H9 (cell line): ENCODE data around the gene IL25. TPM values are rescaled to one million over a fixed set of nuclear protein-coding genes. Genes with fewer than 3 reads are reported as not detected.

Experiments used
- DNase-seq: peaks from one replicate; pipeline ENCODE4 v3.0.0-alpha.2; 2017
- H2AFZ ChIP-seq: one replicate; pipeline ENCODE4 v1.6.1; 2013; ENCODE audit warnings: mild to moderate bottlenecking, low read length, control low read depth, moderate library complexity
- H2AK5ac ChIP-seq: 2 replicates; pipeline ENCODE4 v1.6.1; 2013; ENCODE audit warnings: low read length, control low read depth, mixed read lengths; ENCODE audit not compliant: insufficient read length
- H2BK120ac ChIP-seq: one replicate; pipeline ENCODE4 v1.6.1; 2013; ENCODE audit warnings: low read depth, mild to moderate bottlenecking, low read length, control low read depth, inconsistent platforms; ENCODE audit not compliant: poor library complexity, severe bottlenecking
- H2BK12ac ChIP-seq: 2 replicates; pipeline ENCODE4 v1.6.1; 2013; ENCODE audit warnings: low read length, control low read depth, mixed read lengths, low read depth; ENCODE audit not compliant: insufficient read length
- H2BK15ac ChIP-seq: 2 replicates; pipeline ENCODE4 v1.6.1; 2013; ENCODE audit warnings: low read depth, low read length, control low read depth
- H2BK20ac ChIP-seq: one replicate; pipeline ENCODE4 v1.6.1; 2013; ENCODE audit warnings: low read depth, mild to moderate bottlenecking, low read length, control low read depth, inconsistent platforms; ENCODE audit not compliant: poor library complexity, severe bottlenecking
- H2BK5ac ChIP-seq: 2 replicates; pipeline ENCODE4 v1.6.1; 2013; ENCODE audit warnings: low read length, control low read depth, mixed read lengths; ENCODE audit not compliant: insufficient read length
- H3K14ac ChIP-seq: 2 replicates; pipeline ENCODE4 v1.6.1; 2013; ENCODE audit warnings: low read length, control low read depth; ENCODE audit not compliant: insufficient read depth
- H3K18ac ChIP-seq: 2 replicates; pipeline ENCODE4 v1.6.1; 2013; ENCODE audit warnings: low read depth, mild to moderate bottlenecking, mixed read lengths, low read length, control low read depth; ENCODE audit not compliant: insufficient read length
- H3K23ac ChIP-seq: 2 replicates; pipeline ENCODE4 v1.6.1; 2013; ENCODE audit warnings: low read length, control low read depth, mixed read lengths, low read depth; ENCODE audit not compliant: insufficient read length
- H3K23me2 ChIP-seq: 2 replicates; pipeline ENCODE4 v1.6.1; 2013; ENCODE audit warnings: low read depth, mild to moderate bottlenecking, mixed read lengths, low read length, control low read depth; ENCODE audit not compliant: insufficient read length, poor library complexity, severe bottlenecking
- H3K27ac ChIP-seq: 2 replicates; pipeline ENCODE4 v1.5.1; 2013; ENCODE audit warnings: low read length, control low read depth, mixed read lengths, low read depth; ENCODE audit not compliant: insufficient read length
- H3K27me3 ChIP-seq: 2 replicates; pipeline ENCODE4 v1.6.1; 2013; ENCODE audit warnings: low read length, control low read depth, inconsistent platforms; ENCODE audit not compliant: insufficient read depth
- H3K4ac ChIP-seq: 2 replicates; pipeline ENCODE4 v1.6.1; 2013; ENCODE audit warnings: low read depth, mild to moderate bottlenecking, control low read depth, inconsistent platforms, low read length, moderate library complexity
- H3K4me1 ChIP-seq: 2 replicates; pipeline ENCODE4 v1.6.1; 2013; ENCODE audit warnings: low read length, control low read depth, inconsistent platforms; ENCODE audit not compliant: insufficient read depth
- H3K4me2 ChIP-seq: 2 replicates; pipeline ENCODE4 v1.6.1; 2013; ENCODE audit warnings: low read length, control low read depth, mixed read lengths; ENCODE audit not compliant: insufficient read length, insufficient read depth
- H3K56ac ChIP-seq: 2 replicates; pipeline ENCODE4 v1.6.1; 2013; ENCODE audit warnings: low read depth, mild to moderate bottlenecking, mixed read lengths, low read length, control low read depth; ENCODE audit not compliant: insufficient read length
- H3K79me1 ChIP-seq: 2 replicates; pipeline ENCODE4 v1.6.1; 2013; ENCODE audit warnings: low read depth, mild to moderate bottlenecking, moderate library complexity, low read length, control low read depth, inconsistent platforms; ENCODE audit not compliant: insufficient read depth, poor library complexity, severe bottlenecking
- H3K79me2 ChIP-seq: 2 replicates; pipeline ENCODE4 v1.6.1; 2013; ENCODE audit warnings: low read length, control low read depth, inconsistent platforms; ENCODE audit not compliant: insufficient read depth
- H3K9ac ChIP-seq: 2 replicates; pipeline ENCODE4 v1.6.1; 2013; ENCODE audit warnings: low read length, control low read depth, mixed read lengths; ENCODE audit not compliant: insufficient read length; ENCODE audit errors: extremely low read depth
- H3K9me3 ChIP-seq: one replicate; pipeline ENCODE4 v1.6.1; 2013; ENCODE audit warnings: low read depth, low read length, inconsistent platforms; ENCODE audit not compliant: control insufficient read depth
- H3T11ph ChIP-seq: one replicate; pipeline ENCODE4 v1.6.1; 2013; ENCODE audit warnings: mild to moderate bottlenecking, low read length, control low read depth, inconsistent platforms
- H4K20me1 ChIP-seq: one replicate; pipeline ENCODE4 v1.6.1; 2013; ENCODE audit not compliant: control insufficient read depth, insufficient read length, insufficient read depth
- H4K5ac ChIP-seq: 2 replicates; pipeline ENCODE4 v1.6.1; 2013; ENCODE audit warnings: low read depth, mild to moderate bottlenecking, mixed read lengths, low read length, control low read depth; ENCODE audit not compliant: insufficient read length
- H4K8ac ChIP-seq: replicated peaks from 2 replicates; pipeline ENCODE4 v1.6.1; 2013; ENCODE audit warnings: low read length, control low read depth, mixed read lengths, low read depth; ENCODE audit not compliant: insufficient read length
- H4K91ac ChIP-seq: 2 replicates; pipeline ENCODE4 v1.6.1; 2013; ENCODE audit warnings: low read depth, mild to moderate bottlenecking, moderate library complexity, mixed read lengths, low read length, control low read depth; ENCODE audit not compliant: insufficient read length
- H3K27ac Mint-ChIP-seq, 3 experiments: 2 replicates in 2 of 3; 3 replicates in 1 of 3; pipeline ENCODE4 v1.8.0; 2020 to 2021; ENCODE audit warnings: mixed read lengths in 3 of 3, mild to moderate bottlenecking in 1 of 3, moderate library complexity in 1 of 3
- H3K27me3 Mint-ChIP-seq: 2 replicates; pipeline ENCODE4 v1.8.0; 2021; ENCODE audit warnings: low read depth, mild to moderate bottlenecking, moderate library complexity, mixed read lengths
- H3K36me3 Mint-ChIP-seq, 3 experiments: 2 replicates in 2 of 3; 3 replicates in 1 of 3; pipeline ENCODE4 v1.8.0; 2020 to 2021; ENCODE audit warnings: low read depth in 3 of 3, mixed read lengths in 3 of 3; ENCODE audit not compliant: insufficient read depth in 1 of 3
- H3K4me1 Mint-ChIP-seq, 2 experiments: 2 replicates each; pipeline ENCODE4 v1.8.0; 2020; ENCODE audit warnings: mixed read lengths in 2 of 2
- H3K4me3 Mint-ChIP-seq, 2 experiments: 2 replicates in 1 of 2; 3 replicates in 1 of 2; pipeline ENCODE4 v1.8.0; 2020 to 2021; ENCODE audit warnings: mild to moderate bottlenecking in 2 of 2, mixed read lengths in 2 of 2, moderate library complexity in 1 of 2
- H3K9me3 Mint-ChIP-seq, 2 experiments: 2 replicates in 1 of 2; 3 replicates in 1 of 2; pipeline ENCODE4 v1.8.0; 2020; ENCODE audit warnings: mild to moderate bottlenecking in 2 of 2, mixed read lengths in 2 of 2, moderate library complexity in 1 of 2
- WGBS: extraction: QIAGEN DNeasy Blood & Tissue Kit; methylation state at CpG from one replicate; pipeline ENCODE4 v1.1.7; 2013; ENCODE audit warnings: missing lambda C conversion rate, low lambda C conversion rate, mixed read lengths; ENCODE audit not compliant: insufficient read length; ENCODE audit errors: extremely low coverage; 5-methylcytosine and 5-hydroxymethylcytosine counted together
- total RNA-seq: library from RNA; stranded (reverse); gene quantifications from 2 replicates; pipeline ENCODE4 v1.2.1, GENCODE V29; 2021
- TF ChIP-seq, protein P1 (sequence below): fragments of 200-600 bp; sonication (generic); conservative IDR thresholded peaks from 3 replicates; pipeline ENCODE4 v1.8.0; 2021; ENCODE audit warnings: antibody characterized with exemption, mild to moderate bottlenecking

Gene IL25
- total RNA-seq, 1 experiment from 2014 or later: not detected

- Histone ChIP-seq H3K79me2 (no peaks in the 10 kb centered on the region), H2BK20ac (no peak overlapping the region), H3K9me3 (no peaks in the 10 kb centered on the region), H3K4me1 (no peaks in the 10 kb centered on the region; the same call in 1 of the 2 replicates), H3T11ph (no peak overlapping the region), H3K23ac (no peak overlapping the region), H2AK5ac (no peak overlapping the region), H3K56ac (no peak overlapping the region), H3K79me1 (no peaks in the 10 kb centered on the region), H2BK5ac (no peak overlapping the region), H4K91ac (no peak overlapping the region), H3K4ac (no peak overlapping the region), H4K20me1 (no peaks in the 10 kb centered on the region), H4K8ac (no peak overlapping the region), H3K23me2 (no peaks in the 10 kb centered on the region), H2BK12ac (no peak overlapping the region), H3K9ac (no peak overlapping the region), H3K4me2 (no peak overlapping the region), H2BK120ac (no peak overlapping the region), H2AFZ (no peak overlapping the region), H3K18ac (no peak overlapping the region), H4K5ac (no peak overlapping the region), H2BK15ac (no peak overlapping the region), H3K14ac (no peak overlapping the region), H3K27me3 (no peaks in the 10 kb centered on the region), H3K27ac (no peak overlapping the region)
- WGBS: no CpG with 5 or more reads among the region's 10 CpGs
- no peaks in the 10 kb centered on the region; a peak in 1 of 5 replicates for H3K9me3 Mint-ChIP-seq
- H3K27ac Mint-ChIP-seq: no peak overlapping the region
- no peaks in the 10 kb centered on the region for H3K36me3 Mint-ChIP-seq
- no peak overlapping the region for H3K4me3 Mint-ChIP-seq
- no peak for DNase-seq
- peaks cover 38% of the 10 kb centered on the region for H3K27me3 Mint-ChIP-seq
- peaks cover 7 to 8% of the 10 kb centered on the region in 2 experiments for H3K4me1 Mint-ChIP-seq
- TF ChIP-seq, protein P1, sequence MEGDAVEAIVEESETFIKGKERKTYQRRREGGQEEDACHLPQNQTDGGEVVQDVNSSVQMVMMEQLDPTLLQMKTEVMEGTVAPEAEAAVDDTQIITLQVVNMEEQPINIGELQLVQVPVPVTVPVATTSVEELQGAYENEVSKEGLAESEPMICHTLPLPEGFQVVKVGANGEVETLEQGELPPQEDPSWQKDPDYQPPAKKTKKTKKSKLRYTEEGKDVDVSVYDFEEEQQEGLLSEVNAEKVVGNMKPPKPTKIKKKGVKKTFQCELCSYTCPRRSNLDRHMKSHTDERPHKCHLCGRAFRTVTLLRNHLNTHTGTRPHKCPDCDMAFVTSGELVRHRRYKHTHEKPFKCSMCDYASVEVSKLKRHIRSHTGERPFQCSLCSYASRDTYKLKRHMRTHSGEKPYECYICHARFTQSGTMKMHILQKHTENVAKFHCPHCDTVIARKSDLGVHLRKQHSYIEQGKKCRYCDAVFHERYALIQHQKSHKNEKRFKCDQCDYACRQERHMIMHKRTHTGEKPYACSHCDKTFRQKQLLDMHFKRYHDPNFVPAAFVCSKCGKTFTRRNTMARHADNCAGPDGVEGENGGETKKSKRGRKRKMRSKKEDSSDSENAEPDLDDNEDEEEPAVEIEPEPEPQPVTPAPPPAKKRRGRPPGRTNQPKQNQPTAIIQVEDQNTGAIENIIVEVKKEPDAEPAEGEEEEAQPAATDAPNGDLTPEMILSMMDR: no peak
Observed at GRCh38 chr14:23396126-23396525, 23.5 kb downstream of the IL25 start.
